Stimulated activated CD8-positive, alpha-beta memory T cell treated with anti-CD3 and anti-CD28 coated beads, Interleukin-2, amount 100 ng/mL, for 1 hour (primary cell): ENCODE measurements around the gene SDCBP2.

Source experiments
- DNase-seq, 2 donors: peaks; one replicate each; pipeline ENCODE4 v3.0.0-alpha.2; 2020; ENCODE audit warnings: low read depth in 2 of 2

The SDCBP2 gene

DNA sequence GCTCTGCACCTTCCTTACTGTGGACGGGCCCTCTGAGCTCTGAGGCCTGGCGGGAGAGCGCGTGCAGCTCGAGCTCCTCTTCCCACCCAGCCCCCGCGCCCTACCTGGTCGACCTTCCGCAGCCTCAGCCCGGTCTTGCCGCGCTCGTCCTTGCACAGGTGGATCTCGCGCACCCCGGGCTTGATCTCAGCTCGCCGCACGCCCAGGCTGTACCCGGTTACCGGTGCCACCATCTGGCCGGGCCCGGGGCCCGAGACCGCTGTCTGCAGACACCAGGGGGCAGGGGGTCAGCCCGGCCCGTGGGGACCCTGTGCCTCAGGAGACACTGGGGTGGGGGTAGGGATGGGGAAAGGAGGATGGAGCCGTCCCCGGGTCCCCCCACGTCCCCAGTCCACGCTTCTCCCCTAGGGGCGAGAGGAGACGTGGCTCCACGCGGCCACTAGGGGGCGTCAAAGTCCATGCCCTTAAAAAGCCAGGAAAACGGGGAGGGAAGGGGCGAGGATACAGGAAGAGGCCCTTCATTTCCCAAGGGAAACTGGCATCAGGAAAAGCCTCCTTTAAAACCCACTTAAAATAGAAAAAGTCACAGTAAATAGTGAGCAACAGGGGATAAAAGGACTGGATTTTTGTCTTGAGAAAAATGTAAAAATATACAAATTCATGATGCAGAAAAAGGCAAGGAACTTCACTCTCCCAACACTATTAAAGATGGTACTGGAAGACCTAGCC is 15.5 kb downstream of the SDCBP2 start:
- peak; percentile 26 to 45 for DNase-seq

DNA sequence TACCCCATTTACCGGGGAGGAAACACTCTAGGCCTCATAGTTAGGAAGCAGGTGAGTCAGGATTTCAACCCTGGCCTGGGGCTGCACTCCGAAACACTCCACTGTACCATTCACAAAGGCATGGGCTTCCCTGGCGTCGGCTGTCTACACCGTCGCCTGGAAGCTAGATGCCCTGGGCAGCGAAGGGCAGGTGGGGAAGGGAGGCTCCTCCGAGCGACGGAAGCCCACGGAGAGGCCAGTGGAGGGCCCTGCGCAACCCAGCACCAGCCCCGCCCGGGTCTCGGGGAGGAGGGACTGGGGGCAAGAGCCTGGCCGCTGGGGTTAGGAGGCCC is 16.1 kb downstream of the SDCBP2 start:
- no peak for DNase-seq

DNA sequence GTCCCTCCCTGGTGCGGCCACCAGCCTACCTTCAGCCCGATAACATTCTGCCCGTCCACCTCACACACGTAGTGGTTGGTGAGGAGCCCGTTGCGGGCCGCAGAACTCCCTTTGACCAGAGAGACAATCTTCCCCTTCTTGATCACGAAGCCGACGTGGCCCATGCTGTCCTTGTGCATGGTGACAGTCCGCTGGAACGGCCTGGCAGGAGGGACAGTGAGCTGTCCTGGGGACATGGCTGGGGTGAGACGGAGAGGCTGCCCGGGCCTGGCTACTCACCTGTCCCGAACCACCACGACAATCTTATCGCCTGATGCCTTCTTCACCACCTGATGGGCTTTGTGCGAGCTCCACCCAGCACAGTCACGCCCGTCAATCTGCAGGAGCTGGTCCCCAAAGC is 16.6 kb downstream of the SDCBP2 start:
- DNase-seq = no peak

DNA sequence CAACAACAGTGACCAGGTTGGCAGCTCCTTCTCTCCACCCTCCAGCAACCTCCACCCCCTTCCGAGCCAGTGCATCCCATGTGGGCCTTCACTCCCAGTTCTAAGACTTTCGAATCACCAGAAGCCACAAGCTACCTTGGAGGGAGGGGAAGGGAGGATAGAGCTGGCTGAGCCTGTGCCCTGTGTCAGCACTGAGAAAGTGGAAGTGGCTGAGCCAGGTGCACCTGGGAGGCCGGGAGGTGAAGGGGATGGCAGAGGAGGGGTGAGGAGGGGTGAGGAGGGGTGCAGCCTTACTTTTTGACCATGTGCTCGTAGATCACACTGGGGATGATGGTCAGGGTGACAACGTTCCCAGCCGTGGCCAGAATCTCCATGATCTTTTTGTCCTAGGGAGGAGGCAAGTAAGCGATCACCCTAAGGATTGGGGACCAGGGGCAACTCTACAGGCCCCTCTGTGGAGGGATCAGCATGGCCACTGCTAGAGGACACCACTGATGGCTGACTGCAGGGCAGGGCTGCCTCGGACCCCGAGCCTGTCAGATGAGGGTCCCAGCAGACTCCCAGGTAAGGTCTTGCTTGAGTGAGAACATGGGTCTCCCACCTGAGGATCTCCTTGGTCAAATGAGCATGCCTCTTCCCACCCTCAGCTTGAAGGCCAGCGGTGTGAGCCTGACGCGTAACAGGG is 18.3 kb downstream of the SDCBP2 start:
- no peak for DNase-seq

DNA sequence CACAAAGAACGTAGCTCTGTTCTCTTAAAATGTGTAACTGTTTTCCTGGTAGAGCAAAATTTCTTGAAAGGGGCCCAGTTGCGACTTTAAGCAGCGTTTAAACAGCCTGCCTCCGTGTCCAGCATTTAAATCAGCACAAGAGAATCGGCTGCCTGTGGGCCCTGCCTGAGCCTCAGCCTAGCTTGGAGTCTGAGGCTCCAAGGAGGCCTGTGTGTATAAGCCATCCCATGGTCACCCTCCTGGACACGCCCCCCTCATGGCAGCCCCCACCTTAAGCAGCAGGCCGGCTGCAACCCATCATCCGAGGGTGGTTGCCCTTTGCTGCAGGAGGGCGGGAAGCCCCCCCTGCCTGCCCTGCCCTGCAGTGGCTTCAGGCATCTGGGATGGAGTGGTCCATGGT is 18.9 kb downstream of the SDCBP2 start:
- DNase-seq = no peak

DNA sequence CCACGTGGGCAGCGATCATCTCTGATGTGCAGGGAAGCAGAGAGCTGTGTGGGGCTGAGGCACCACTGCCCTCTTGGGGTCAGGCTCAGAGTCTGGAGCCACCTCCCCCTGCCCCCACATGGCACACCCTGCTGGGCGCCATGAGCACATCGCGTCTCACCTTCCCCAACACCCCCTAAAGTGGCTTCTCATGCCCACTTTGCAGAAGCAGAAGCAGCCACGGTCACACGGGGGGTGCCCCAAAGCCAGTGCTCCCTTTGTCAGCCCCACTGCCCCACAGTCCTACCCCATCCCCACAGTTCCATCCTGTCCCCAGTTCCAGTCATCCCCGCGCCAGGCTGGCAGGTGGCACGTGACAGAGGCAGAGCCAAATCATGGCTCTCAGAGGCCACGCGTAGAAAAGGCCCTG is 19.5 kb downstream of the SDCBP2 start:
- no peak for DNase-seq

DNA sequence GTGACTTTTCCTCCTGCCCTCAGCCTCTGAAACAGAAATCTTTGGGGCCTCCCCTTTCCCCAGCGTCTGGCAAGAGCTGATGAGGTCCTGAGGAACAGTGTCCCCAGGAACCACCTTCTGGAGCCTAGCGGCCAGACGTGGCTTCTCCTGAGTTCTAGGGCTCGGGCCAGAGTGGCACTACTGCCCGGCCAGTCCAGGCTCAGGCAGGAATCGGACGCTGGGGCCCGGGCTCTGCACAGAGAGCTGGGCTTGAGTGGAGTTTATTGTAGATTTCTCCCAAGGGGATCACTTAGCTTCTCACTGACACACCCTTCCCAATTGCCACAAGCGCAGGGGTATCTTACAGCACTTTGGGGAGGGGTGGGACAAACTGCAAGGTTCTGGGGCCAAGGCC is 20.2 kb downstream of the SDCBP2 start:
- DNase-seq = no peak

DNA sequence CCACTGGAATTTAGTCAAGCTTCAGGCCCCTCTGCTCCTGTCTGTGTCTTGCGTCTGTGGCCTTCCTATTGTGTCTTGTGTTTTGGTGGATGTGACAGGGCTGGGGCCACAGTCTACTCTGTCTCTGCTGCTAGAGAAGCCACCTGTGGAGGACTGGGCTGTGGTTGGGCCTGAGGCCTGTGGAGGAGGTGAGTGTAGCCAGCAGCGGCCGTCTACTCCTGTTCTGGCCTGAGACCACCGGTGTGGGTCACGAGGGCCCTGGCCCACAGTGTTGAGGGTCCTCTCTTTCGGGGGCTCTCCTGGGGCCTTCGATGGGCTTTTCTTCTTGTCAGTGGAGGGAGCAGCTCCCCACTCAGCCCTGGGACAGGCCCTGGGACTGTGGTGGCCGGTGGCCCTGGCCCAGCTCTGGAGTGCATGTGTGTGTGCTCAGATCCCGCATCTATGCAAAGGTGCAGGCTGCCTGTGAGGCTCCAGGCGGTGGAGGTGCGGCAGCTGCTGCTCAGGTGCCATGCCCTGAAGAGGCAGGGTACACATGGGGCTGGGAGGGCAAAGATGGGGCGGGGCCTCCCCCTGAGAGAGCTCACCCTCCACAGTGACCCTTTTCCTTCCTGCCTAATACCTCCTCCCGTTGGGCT is 20.8 kb downstream of the SDCBP2 start:
- DNase-seq = no peak

DNA sequence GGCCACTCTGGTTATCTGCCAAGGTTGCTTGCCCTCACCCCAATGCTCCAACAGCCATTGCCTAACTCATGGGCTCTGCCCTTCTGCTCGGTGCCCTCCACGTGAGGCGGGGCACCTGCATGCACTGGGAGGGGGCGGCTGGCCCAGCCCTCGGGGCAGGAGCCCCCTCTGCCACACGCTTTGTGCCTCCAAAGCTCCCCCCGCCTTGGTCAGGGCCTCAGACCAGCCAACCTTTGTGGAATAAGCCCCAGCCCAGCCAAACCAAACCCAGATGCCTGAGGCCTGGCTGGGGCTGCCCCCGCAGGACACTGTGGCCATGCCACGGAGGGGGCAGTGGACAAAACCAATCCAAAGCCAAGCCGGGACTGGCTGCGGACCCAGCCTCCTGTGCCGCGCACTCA is 21.4 kb downstream of the SDCBP2 start:
- no peak for DNase-seq

DNA sequence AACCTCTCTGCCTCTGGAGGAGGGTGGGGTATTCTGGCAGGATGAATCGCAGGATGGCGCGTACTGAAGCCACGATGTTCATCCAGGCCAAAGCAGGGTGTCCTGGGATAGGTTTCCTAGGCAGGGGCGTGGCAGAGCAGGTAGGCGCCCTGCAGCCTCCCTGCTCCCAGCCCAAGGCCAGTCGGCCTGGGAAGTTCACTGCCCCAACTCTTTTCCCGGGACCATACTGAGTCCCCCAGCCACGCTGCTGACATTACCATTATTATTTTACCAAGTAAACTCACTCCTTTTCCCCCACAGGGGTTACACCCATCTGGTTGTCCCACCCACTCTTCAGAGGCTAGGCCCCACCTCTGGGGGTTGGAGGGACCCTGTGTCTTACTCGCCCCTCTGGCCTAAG is 21.8 kb downstream of the SDCBP2 start:
- DNase-seq = no peak

DNA sequence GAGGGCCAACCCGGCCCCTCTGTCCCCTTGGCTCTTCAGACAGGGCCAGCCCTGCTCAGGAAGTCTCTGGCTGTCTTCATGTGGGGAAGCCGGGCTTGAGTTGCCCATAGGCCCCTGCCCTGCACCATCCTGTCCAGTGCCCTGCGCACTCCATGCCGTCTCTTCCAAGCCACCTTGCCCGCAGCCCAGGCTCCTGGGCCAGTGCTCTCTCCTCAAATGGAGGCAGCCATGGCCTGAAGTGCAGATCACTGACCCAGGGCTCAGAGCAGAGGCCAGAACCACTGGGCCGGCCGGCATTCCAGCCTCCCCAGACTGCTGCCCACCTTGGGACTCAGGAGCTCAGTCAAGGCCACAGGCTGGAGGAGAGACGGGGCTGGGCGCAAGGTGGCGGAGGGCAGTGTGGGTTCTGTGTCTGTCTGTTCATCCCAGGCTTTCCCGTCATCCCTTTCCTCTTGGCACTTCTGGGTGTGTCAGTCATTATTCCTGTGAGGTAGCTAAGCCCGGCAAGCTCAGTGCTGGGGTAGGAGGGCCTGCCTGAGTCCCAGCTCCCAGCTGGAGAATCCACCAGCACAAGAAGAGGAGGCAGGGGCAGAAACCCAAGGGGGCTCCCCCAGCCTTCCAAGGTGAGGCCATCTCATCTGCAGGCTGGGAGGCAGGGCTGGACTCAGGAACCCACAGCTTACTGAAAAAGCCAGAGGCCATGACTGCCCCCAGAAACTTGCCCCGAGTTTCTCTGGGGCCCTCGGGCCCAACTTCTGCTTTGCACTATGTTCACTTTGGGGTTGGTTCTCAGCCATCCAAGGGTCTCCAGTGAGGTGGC is 22.4 kb downstream of the SDCBP2 start:
- DNase-seq = no peak

DNA sequence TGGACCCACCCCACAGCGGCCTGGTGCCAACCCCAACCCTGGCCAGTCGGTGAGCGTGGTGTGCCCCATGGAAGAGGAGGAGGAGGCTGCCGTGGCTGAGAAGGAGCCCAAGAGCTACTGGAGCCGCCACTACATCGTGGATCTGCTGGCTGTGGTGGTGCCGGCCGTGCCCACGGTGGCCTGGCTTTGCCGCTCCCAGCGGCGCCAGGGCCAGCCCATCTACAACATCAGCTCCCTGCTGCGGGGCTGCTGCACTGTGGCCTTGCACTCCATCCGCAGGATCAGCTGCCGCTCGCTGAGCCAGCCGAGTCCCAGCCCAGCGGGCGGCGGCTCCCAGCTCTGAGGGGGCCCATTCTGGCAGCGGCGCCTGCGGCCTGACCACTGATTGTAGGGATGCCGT is 23.2 kb downstream of the SDCBP2 start:
- no peak for DNase-seq

DNA sequence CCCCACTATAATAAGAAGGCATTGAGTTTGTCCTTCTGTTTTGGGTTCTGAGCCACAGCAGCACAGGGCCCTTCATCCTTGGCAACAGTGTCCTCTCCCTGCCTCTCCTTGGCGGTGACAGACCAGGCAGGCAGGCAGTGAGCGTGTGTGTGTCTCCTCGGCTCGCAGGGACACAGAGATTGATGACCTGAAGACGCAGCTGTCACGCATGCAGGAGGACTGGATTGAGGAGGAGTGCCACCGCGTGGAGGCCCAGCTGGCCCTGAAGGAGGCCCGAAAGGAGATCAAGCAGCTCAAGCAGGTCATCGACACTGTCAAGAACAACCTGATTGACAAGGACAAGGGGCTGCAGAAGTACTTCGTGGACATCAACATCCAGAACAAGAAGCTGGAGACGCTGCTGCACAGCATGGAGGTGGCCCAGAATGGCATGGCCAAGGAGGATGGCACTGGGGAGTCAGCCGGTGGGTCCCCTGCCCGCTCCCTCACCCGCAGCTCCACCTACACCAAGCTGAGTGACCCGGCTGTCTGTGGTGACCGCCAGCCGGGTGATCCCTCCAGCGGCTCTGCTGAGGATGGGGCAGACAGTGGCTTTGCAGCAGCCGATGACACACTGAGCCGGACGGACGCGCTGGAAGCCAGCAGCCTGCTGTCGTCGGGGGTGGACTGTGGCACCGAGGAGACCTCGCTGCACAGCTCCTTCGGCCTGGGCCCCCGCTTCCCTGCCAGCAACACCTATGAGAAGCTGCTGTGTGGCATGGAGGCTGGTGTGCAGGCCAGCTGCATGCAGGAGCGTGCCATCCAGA is 24.0 kb downstream of the SDCBP2 start:
- no peak for DNase-seq

DNA sequence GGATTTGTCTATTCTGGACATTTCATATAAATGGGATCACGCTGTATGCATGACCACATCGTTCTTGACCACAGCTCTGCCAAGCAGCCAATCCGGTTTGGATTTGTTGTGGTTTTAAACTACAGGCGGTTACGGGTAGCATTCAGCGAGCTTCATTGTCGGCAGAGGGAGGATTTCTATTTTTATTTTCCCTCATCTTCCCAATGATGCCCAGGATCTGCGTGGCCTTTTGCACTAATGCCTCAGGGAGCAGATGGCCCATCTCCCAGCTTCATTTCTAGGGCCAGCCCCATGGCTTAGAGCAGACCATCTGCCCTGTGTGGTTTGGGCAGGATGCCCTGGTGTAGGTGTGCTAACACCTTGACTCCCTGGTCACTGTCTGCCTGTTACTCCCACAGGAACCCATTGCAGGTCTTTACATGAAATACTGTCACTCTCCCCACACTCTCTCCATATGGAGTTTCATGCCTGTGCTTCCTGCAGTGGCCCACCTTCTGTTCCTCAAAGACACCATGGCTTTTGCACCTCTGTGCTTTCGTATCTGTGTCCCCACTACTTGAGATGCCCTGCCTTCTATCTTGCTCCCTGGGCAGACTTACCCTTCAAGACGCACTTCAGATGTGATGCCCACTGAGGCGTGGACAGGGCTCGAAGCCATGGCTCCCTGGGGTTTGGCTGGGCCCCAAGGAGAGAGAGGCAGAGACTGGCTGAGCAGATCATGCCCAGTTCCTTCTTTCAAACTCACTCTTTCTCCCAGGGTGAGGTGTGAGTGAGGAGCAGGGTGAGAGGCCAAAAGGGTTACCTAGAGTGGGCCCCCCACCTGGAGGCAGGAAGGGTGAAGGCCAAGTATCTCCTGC is 26.0 kb downstream of the SDCBP2 start:
- DNase-seq = no peak

DNA sequence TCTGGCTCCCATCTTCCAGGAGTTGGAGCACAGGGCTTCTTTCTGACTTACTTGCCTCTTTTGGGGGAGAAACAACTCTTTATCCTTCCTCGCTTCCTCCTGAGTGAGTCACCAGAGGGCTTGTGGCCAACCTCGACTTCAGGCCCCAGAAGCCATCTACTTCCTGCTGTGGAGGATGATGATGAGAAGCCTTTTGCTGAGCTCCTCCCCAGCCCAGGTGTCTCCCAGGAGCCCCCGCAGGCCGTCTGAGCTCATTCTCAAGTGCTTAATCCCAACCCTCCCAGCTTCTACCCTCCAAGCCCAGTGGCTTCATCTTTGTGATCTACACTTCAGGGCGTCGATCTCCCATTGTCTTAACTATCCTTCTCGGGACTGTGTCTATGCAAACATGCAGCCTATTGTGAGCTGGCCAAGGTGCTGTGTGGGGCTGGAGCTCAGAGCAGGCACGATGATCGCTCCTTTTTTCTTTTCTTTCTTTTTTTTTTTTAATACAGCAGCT is 27.9 kb downstream of the SDCBP2 start:
- peak in 1 of 2 donors; percentile 22 for DNase-seq

DNA sequence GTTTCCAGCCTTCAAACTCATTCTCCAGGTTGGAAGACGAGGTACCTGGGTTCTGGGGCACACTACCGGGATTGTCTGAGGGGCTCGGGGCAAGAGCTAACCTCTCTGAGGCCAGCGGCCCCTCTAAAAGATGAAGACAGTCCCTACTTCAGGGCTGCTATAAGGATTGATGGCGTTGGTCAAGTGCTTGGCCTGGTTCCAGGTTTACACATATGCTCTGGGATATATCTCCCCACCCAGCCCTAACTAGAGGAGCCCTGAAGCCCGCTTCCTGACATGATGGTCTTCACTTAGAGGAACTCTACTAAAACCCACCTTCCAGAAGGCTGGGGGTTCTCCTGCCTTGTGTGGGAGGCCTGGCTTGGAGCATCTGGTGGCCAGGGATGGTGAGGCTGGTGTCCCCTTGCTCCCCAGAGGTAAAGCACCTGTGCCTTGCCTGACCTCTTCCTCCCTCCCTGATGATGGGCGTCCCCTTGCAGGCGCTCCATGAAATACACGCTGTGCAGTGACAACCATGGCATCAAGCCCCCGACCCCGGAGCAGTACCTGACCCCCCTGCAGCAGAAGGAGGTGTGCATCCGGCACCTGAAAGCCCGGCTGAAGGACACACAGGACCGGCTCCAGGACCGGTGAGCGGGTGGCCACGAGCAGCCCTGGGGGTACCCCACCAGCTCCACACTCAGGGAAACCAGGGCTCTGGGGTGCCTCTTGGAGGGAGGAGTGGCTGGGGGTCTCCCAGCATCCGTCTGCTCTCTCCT is 28.7 kb downstream of the SDCBP2 start:
- no peak for DNase-seq

DNA sequence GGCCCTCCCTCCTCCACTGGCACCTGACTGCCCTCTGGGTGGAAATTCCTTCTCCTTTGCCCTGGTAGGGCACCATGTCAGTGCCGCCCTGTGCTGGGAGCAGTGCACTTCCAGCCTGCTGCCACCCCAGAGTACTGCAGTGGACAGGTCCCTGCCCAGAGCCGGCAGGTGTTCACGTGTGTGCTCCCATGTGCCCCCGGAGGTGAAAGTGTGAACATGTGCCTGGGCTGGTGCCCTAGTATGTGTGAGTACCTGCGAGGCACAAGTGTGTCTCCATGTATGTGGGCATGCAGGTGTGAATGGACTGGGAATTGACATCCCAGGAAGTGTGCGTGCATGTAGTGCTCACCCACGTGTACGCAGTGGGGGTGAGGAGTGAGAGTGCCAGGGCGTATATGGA is 29.4 kb downstream of the SDCBP2 start:
- no peak for DNase-seq

DNA sequence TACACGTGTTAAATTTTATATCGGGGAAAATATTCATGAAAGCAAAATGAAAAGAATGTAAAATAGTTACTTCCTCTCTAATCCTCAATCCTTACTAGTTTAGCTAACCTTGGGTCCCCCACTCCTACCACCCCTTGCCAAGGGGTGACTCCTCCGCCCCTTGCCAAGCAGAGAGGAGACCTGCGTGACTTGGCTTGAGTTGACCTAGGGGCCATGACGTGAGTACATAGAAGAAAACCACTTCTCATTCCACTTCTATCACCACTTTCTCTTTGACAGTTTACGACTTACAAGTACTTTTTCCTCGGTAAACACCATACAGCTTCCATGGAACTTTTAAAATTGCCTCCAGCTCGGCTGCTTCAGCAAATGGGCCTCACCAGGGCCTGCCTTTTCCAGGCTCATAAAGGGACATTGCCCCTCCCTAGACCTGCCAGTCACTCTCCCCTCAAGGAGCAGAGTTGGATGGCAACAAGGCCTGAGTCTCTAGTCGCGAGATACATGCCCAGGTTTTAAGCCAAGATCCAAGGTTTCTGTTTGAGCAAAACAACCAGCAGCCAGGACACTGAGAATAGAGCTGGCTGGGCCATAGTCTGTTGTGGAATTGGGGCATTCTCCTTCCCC is 29.9 kb downstream of the SDCBP2 start:
- DNase-seq = no peak

DNA sequence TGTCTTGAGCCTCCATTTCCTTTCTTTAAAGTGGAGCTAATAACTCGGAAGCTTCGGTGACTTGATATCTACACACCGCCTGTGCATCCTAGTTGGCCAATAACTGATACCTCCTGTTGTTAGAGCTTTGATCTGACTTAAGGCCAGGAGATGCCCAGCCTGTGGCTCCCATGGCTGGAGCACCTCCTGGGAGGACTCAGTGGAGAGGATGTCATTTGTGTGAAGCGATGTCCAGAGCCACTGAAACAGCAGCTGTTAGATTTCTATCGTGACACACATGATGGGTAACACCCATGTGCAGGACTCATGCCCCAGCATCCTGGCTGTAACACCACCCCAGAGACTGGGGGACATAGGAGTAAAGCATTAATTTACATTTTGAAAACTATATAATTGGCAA is 30.8 kb downstream of the SDCBP2 start:
- DNase-seq = no peak
